Colonic mucosa (tissue), 4 donors: ENCODE measurements around the gene ARL13A. TPM values are rescaled to one million over a fixed set of nuclear protein-coding genes. Genes with fewer than 3 reads are reported as not detected.

Experiments
- DNase-seq: peaks from one replicate; pipeline ENCODE4 v3.0.0-alpha.2; 2020
- H3K27ac ChIP-seq: fragments of 200-600 bp; one replicate; pipeline ENCODE4 v1.8.0; 2021
- H3K27me3 ChIP-seq: fragments of 200-600 bp; one replicate; pipeline ENCODE4 v1.8.0; 2021
- H3K36me3 ChIP-seq: fragments of 200-600 bp; one replicate; pipeline ENCODE4 v1.8.0; 2021
- H3K4me1 ChIP-seq: fragments of 200-600 bp; one replicate; pipeline ENCODE4 v1.8.0; 2021; ENCODE audit warnings: mild to moderate bottlenecking
- H3K4me3 ChIP-seq: fragments of 200-600 bp; one replicate; pipeline ENCODE4 v1.8.0; 2021
- H3K9ac ChIP-seq, 2 donors: one replicate each; pipeline ENCODE4 v1.7.0; 2013; ENCODE audit warnings: control low read depth in 2 of 2, low read depth in 2 of 2, low read length in 2 of 2
- H3K9me3 ChIP-seq: fragments of 200-600 bp; one replicate; pipeline ENCODE4 v1.8.0; 2021
- intact Hi-C: fragments of 100-400 bp; cut with DNase I; formaldehyde crosslinking; loops from one replicate; pipeline ENCODE4 v1.14.1; 2022
- total RNA-seq, 2 donors: library from RNA; stranded (reverse); fragmentation: NEBNext Ultra II Directional in 1 of 2; extraction: Animal tissue kit (Norgen Biotek cat#: 25700) in 1 of 2; gene quantifications; one replicate each; pipeline ENCODE4 v1.2.1, GENCODE V29; 2021
- TF ChIP-seq, protein P1 (sequence below): fragments of 200-600 bp; IDR thresholded peaks from one replicate; pipeline ENCODE4 v1.8.0; 2022; ENCODE audit warnings: antibody characterized with exemption, mild to moderate bottlenecking
- donor health status: healthy.
- donor health status: DM: no; HTN: no; CAD: no.
- donor health status: DM: no; HTN: no; CAD: no.

Gene ARL13A
- total RNA-seq: not detected

DNA sequence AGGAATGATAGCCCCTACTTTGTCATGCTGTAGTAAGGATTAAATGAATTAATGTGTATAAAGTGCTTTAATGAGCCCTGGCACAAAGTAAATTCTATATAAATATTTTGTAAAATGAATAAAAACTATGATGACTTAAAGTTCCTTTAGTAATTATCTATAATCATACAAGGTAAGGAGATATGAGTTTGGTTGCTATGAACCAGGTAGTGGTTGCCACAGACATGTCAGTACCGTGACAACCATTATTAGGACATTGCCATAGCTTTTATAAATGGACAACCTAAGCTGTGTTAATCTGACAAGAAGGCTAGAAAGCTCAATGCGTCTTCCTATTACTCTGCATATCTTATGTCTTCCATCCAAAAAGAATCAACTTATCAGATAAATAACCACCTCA lies at the start of gene ARL13A:
Gene ARL13A, plus strand, starts transcription at position 301 of the 400 bp plus-strand sequence. CDS start 3,982 bp downstream, outside the sequence.
- TF ChIP-seq, protein P1, sequence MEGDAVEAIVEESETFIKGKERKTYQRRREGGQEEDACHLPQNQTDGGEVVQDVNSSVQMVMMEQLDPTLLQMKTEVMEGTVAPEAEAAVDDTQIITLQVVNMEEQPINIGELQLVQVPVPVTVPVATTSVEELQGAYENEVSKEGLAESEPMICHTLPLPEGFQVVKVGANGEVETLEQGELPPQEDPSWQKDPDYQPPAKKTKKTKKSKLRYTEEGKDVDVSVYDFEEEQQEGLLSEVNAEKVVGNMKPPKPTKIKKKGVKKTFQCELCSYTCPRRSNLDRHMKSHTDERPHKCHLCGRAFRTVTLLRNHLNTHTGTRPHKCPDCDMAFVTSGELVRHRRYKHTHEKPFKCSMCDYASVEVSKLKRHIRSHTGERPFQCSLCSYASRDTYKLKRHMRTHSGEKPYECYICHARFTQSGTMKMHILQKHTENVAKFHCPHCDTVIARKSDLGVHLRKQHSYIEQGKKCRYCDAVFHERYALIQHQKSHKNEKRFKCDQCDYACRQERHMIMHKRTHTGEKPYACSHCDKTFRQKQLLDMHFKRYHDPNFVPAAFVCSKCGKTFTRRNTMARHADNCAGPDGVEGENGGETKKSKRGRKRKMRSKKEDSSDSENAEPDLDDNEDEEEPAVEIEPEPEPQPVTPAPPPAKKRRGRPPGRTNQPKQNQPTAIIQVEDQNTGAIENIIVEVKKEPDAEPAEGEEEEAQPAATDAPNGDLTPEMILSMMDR: no peak
- no peaks in the 10 kb centered on the region for H3K9me3 ChIP-seq
- H3K9ac ChIP-seq: no peak within 1 kb of the TSS
- H3K4me3 ChIP-seq: no peak within 1 kb of the TSS
- no peak for DNase-seq
- H3K4me1 ChIP-seq: no peaks in the 10 kb centered on the region
- no peak within 1 kb of the TSS for H3K27ac ChIP-seq
- intact Hi-C loops: no loop called here
- H3K36me3 ChIP-seq: no peaks in the 10 kb centered on the region
- no peaks in the 10 kb centered on the region for H3K27me3 ChIP-seq

DNA sequence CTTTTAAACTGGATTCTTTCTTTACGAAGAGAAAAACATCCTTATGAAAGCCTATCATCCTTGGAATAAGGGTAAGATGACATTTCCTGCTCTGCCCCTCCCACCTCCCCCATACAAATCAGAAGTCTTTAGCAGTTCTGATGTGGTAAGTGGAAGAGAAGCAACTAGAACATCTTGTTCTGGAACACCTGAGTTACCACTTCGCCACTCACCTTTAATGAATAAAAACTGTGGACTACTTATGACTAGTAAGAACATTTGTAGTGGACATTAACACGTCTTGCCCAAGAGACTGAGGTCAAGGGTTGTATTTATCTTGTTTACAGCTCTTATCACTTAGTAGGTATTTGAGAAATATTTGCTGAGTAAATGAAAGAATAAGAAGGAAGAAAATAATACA lies 45.1 kb upstream of the ARL13A start:
- H3K9ac ChIP-seq: no peak overlapping the region
- intact Hi-C loops: no loop called here
- no peaks in the 10 kb centered on the region for H3K4me1 ChIP-seq
- H3K27me3 ChIP-seq: peaks cover 3% of the 10 kb centered on the region
- no peak for DNase-seq
- no peak overlapping the region for H3K4me3 ChIP-seq
- H3K27ac ChIP-seq: no peak overlapping the region
- no peaks in the 10 kb centered on the region for H3K9me3 ChIP-seq
- H3K36me3 ChIP-seq: no peaks in the 10 kb centered on the region
- TF ChIP-seq, protein P1: no peak

DNA sequence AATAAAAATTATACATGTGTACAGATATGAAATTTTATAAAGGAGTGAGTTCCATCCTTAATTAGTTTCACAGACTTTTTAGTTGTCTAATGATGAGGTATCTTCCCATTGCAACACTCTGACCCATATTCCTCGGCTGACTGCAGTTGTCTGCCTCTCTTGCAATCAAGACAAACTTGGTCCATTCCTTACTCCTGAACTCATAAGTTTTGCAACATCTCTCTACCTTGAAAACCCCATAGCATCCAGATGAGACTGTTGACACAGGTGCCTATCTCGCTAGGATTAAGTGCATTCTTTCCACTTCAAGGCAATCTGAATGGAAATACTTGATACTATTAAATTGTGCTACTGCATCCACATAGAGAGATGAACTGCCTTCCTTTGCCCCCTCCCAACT lies 43.1 kb upstream of the ARL13A start:
- Histone ChIP-seq H3K27me3 (peaks cover 3% of the 10 kb centered on the region), H3K9me3 (no peaks in the 10 kb centered on the region), H3K36me3 (no peaks in the 10 kb centered on the region), H3K4me3 (no peak overlapping the region), H3K27ac (no peak overlapping the region), H3K4me1 (no peaks in the 10 kb centered on the region), H3K9ac (no peak overlapping the region)
- no peak for DNase-seq
- TF ChIP-seq, protein P1: no peak
- intact Hi-C loops: no loop called here

DNA sequence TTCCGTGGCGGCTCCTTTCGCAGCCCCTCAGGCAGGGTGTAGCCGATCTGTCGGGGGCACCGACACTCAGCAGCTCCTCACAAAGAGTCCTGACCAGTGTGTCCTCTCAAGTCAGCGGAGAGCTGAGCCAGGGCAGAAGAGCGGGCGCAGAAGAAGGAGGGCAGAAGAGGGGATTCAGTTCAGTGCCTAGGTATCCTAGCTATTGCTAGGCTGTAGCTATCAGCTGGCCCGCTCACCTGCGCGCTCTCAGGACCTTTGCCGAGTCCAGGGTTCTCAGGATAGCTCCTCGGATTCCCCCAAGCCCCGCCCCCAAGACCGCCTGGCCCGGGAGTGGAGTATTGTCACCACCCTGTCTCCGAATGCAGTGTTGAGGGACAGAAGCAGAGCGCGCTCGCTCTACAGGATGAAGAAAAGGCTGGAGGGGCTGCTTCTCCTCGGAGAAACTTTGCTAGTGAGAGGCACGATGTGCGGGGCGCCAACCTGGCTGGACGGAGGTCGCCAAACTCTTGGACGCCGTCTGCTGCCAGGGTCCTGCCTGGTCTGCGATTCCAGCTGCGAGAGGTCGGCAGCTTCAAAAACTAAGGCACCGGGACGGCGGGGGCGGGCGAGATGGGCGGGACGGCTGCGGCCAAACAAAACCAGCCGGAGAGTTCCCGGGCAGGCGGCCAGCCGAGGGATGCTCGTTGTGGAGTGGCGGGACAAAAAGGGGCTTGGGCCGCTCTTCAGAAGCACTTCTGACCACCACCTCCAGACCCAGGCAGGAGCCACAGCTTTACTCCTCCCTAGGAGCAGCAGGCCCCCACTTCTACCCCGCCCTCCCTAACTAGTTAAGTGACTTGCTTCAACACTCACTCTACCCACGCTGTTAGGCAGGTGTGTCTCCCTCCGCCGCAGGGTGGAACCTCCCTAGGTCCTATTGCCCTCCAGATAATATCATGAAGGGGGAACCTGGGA lies 40.6 kb upstream of the ARL13A start, which contains the start of gene XKRX:
Gene XKRX, minus strand, starts transcription at position 258 of the 954 bp plus-strand sequence. CDS start 613 bp downstream, outside the sequence.
- Histone ChIP-seq H3K9me3 (no peaks in the 10 kb centered on the region), H3K27me3 (peaks cover 3% of the 10 kb centered on the region), H3K4me1 (no peaks in the 10 kb centered on the region), H3K36me3 (no peaks in the 10 kb centered on the region), H3K9ac (peak within 1 kb of the TSS; percentile 35 to 49), H3K4me3 (peak within 1 kb of the TSS; percentile 36), H3K27ac (peak within 1 kb of the TSS; percentile 9)
- intact Hi-C loops: no loop called here
- TF ChIP-seq, protein P1: no peak
- peak; percentile 80 for DNase-seq

DNA sequence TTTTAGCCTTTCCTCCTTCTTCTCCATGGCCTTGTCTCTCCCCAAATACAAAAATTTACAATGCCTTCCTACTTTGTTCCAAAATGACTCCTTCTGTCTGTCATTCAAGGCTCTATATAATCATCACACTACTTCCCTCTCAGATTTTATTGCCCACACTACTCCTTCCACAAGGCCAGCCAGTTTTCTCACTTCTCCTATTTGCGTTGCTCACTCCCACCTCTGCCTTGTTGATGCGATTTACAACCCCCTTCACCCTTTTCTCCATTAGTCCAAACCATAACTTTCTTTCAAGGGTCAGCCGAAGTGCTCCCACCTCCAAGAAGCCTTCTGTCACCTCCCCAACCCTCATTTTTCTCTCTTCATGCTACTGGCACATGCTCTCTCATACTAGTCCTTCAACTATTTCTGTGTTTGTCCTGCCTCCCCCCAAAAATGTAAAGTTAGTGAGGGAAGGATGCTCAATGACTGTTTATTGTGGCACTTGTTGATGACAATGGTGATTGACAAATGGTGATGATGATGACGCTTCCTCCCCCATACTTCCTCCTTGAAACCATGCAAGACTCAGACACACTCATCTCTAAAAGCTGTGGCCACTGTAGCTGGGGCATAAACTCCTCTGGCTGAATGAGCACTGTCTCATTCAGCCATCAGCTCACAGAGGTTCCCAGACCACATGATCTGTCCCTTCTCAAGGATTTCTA lies 38.1 kb upstream of the ARL13A start:
- TF ChIP-seq, protein P1: no peak
- no peak for DNase-seq
- Histone ChIP-seq H3K4me1 (no peaks in the 10 kb centered on the region), H3K27me3 (peaks cover 3% of the 10 kb centered on the region), H3K9ac (no peak overlapping the region), H3K4me3 (no peak overlapping the region), H3K9me3 (no peaks in the 10 kb centered on the region), H3K27ac (no peak overlapping the region), H3K36me3 (no peaks in the 10 kb centered on the region)
- intact Hi-C loops: no loop called here
